GM12878 (cell line): ENCODE measurements around the gene ZDHHC17. TPM values are rescaled to one million over a fixed set of nuclear protein-coding genes. Genes with fewer than 3 reads are reported as not detected.

Experiments used
- ATAC-seq: fragments of 200-7000 bp; cut with Tn5 transposase; 3 replicates; pipeline ENCODE4 v1.9.1; 2020; ENCODE audit warnings: mild to moderate bottlenecking, moderate library complexity
- BruUV-seq: library from RNA; stranded (reverse); fragments of 400-500 nt; replicated peaks from 2 replicates; lab custom pipeline; 2021; lab: Mats Ljungman, UMichigan
- CTCF ChIA-PET: fragments of 300-600 bp; sonication (Branson Sonifier 250); formaldehyde crosslinking; extraction: SDS; loops from one replicate; lab custom pipeline; 2021; ENCODE audit warnings: inconsistent platforms; lab: Yijun Ruan, JAX
- POLR2A ChIA-PET: fragments of 350-600 bp; formaldehyde crosslinking; extraction: SDS; loops from one replicate; lab custom pipeline; 2021; ENCODE audit warnings: inconsistent platforms; lab: Charles Lee
- RAD21 ChIA-PET: fragments of 300-600 bp; sonication (Branson Sonifier 250); formaldehyde crosslinking; loops from one replicate; lab custom pipeline; 2023; ENCODE audit warnings: antibody characterized with exemption; ENCODE audit not compliant: unreplicated experiment; lab: Charles Lee
- SMC1A ChIA-PET: fragments of 300-600 bp; sonication (Branson Sonifier 250); formaldehyde crosslinking; loops from one replicate; lab custom pipeline; 2023; ENCODE audit not compliant: unreplicated experiment, uncharacterized antibody; lab: Charles Lee
- DNase-seq: peaks from one replicate; pipeline ENCODE4 v3.0.0-alpha.2; 2011; ENCODE audit warnings: low read depth, low spot score
- FAIRE-seq: peaks from 3 replicates; lab custom pipeline; 2011; peaks lifted over from hg19 to GRCh38; lab: Jason Lieb, UNC
- H2AFZ ChIP-seq: 2 replicates; pipeline ENCODE4 v1.6.0; 2011; ENCODE audit warnings: low read depth, low read length, control low read depth; ENCODE audit not compliant: control insufficient read depth
- H3K27ac ChIP-seq: 2 replicates; pipeline ENCODE4 v1.5.1; 2011; ENCODE audit warnings: control low read depth; ENCODE audit not compliant: control insufficient read depth, insufficient read depth
- H3K27me3 ChIP-seq, 2 experiments: replicated peaks in 1 of 2; 2 replicates each; pipeline versions ENCODE4 v1.6.0 to v1.6.1; 2011; ENCODE audit warnings: low read length in 1 of 2; ENCODE audit not compliant: control insufficient read depth in 2 of 2, insufficient read depth in 2 of 2
- H3K36me3 ChIP-seq, 2 experiments: 2 replicates each; pipeline ENCODE4 v1.5.1; 2011; ENCODE audit warnings: low read length in 1 of 2; ENCODE audit not compliant: control insufficient read depth in 2 of 2, insufficient read depth in 2 of 2
- H3K4me1 ChIP-seq: 2 replicates; pipeline ENCODE4 v1.6.1; 2011; ENCODE audit warnings: mild to moderate bottlenecking, low read length, moderate library complexity, mixed read lengths; ENCODE audit not compliant: control insufficient read depth, insufficient read depth
- H3K4me2 ChIP-seq: 2 replicates; pipeline ENCODE4 v1.6.0; 2011; ENCODE audit warnings: control low read depth; ENCODE audit not compliant: control insufficient read depth, insufficient read depth
- H3K4me3 ChIP-seq: fragments of 200-600 bp; sonication (generic); 2 replicates; pipeline ENCODE4 v1.5.1; 2016
- H3K79me2 ChIP-seq: 2 replicates; pipeline ENCODE4 v1.6.0; 2011; ENCODE audit warnings: low read length; ENCODE audit not compliant: control insufficient read depth, insufficient read depth
- H3K9ac ChIP-seq: 2 replicates; pipeline ENCODE4 v1.8.0; 2011; ENCODE audit warnings: low read length, control low read depth, mixed read lengths; ENCODE audit not compliant: control insufficient read depth, insufficient read depth
- H3K9me3 ChIP-seq: replicated peaks from 3 replicates; pipeline ENCODE4 v1.5.1; 2011; ENCODE audit warnings: mild to moderate bottlenecking, low read length; ENCODE audit not compliant: control insufficient read depth, insufficient read depth
- H4K20me1 ChIP-seq: 2 replicates; pipeline ENCODE4 v1.6.0; 2011; ENCODE audit not compliant: control insufficient read depth, insufficient read depth
- CHD4 ChIP-seq: fragments of 200-600 bp; sonication (generic); IDR thresholded peaks from 2 replicates; pipeline ENCODE4 v1.6.1; 2016; ENCODE audit warnings: mild to moderate bottlenecking
- CREB1 ChIP-seq: IDR thresholded peaks from 2 replicates; pipeline ENCODE4 v1.6.1; 2012; ENCODE audit warnings: low read depth, mild to moderate bottlenecking, inconsistent platforms
- EED ChIP-seq: sonication (generic); IDR thresholded peaks from 2 replicates; pipeline ENCODE4 v1.6.1; 2016; ENCODE audit warnings: antibody characterized with exemption, low read depth
- HDAC6 ChIP-seq: fragments of 200-600 bp; sonication (generic); IDR thresholded peaks from one replicate; pipeline ENCODE4 v1.8.0; 2017; ENCODE audit warnings: antibody characterized with exemption; ENCODE audit not compliant: unreplicated experiment
- IRF3 ChIP-seq: fragments of 450-650 bp; IDR thresholded peaks from 2 replicates; pipeline ENCODE4 v1.6.1; 2014; ENCODE audit warnings: mild to moderate bottlenecking
- LARP7 ChIP-seq: fragments of 450-650 bp; IDR thresholded peaks from 2 replicates; pipeline ENCODE4 v1.6.1; 2017; ENCODE audit warnings: mild to moderate bottlenecking
- MAX ChIP-seq: IDR thresholded peaks from 2 replicates; pipeline ENCODE4 v1.6.1; 2012; ENCODE audit warnings: low read depth, low read length, improper control_type of control experiment
- MYC ChIP-seq: IDR thresholded peaks from 2 replicates; pipeline ENCODE4 v1.6.1; 2011; ENCODE audit warnings: mild to moderate bottlenecking, low read length, moderate library complexity, inconsistent platforms; ENCODE audit not compliant: insufficient read depth, insufficient replicate concordance, insufficient read length, severe bottlenecking
- PML ChIP-seq: IDR thresholded peaks from 2 replicates; pipeline ENCODE4 v1.6.1; 2012; ENCODE audit warnings: low read length, inconsistent platforms
- POU2F2 ChIP-seq: IDR thresholded peaks from 3 replicates; pipeline ENCODE4 v1.6.1; 2011; ENCODE audit warnings: low read depth, mild to moderate bottlenecking, low read length, borderline replicate concordance
- RAD21 ChIP-seq: IDR thresholded peaks from 2 replicates; pipeline ENCODE4 v1.6.1; 2011; ENCODE audit warnings: mild to moderate bottlenecking, low read depth, low read length, moderate library complexity; ENCODE audit not compliant: insufficient read depth
- RFX5 ChIP-seq: IDR thresholded peaks from 2 replicates; pipeline ENCODE4 v1.6.1; 2011; ENCODE audit warnings: low read depth, low read length, improper control_type of control experiment
- SRF ChIP-seq, 2 experiments: IDR thresholded peaks; 2 replicates each; pipeline ENCODE4 v1.6.1; 2011; ENCODE audit warnings: low read depth in 2 of 2, low read length in 2 of 2, mild to moderate bottlenecking in 1 of 2, moderate library complexity in 1 of 2
- USF1 ChIP-seq: IDR thresholded peaks from 2 replicates; pipeline ENCODE4 v1.6.1; 2011; ENCODE audit warnings: borderline replicate concordance, low read depth, mild to moderate bottlenecking, moderate library complexity, mixed read lengths, low read length; ENCODE audit not compliant: insufficient read depth; ENCODE audit errors: extremely low read length
- USF2 ChIP-seq: IDR thresholded peaks from 2 replicates; pipeline ENCODE4 v1.6.1; 2011; ENCODE audit warnings: low read depth, low read length, improper control_type of control experiment, borderline replicate concordance
- ZNF384 ChIP-seq: IDR thresholded peaks from 2 replicates; pipeline ENCODE4 v1.6.1; 2012; ENCODE audit warnings: low read depth, mild to moderate bottlenecking, low read length, improper control_type of control experiment, borderline replicate concordance
- WGBS: methylation state at CpG from one replicate; pipeline ENCODE4 v1.1.6; 2016; ENCODE audit warnings: low lambda C conversion rate; ENCODE audit not compliant: insufficient replicate concordance, insufficient coverage; ENCODE audit errors: missing lambda C conversion rate; 5-methylcytosine and 5-hydroxymethylcytosine counted together
- in situ Hi-C: fragments of 300-500 bp; cut with MboI; formaldehyde crosslinking; loops from 9 replicates; pipeline ENCODE4 v1.14.3; 2018; ENCODE audit warnings: mixed read lengths
- intact Hi-C: fragments of 100-400 bp; cut with micrococcal nuclease; formaldehyde crosslinking; loops from one replicate; pipeline ENCODE4 v1.14.2; 2022; ENCODE audit not compliant: unreplicated experiment
- polyA plus RNA-seq, 11 experiments: library from polyadenylated mRNA; depleted of rRNA in 4 of 11; unstranded in 6 of 11; stranded (reverse) in 5 of 11; fragments of >200 nt; fragmentation: Nextera tagmentation in 4 of 11; fragmentation: Illumina TruSeq in 1 of 11; extraction: Ambion mirVana in 4 of 11; extraction: Trizol in 1 of 11; gene quantifications; 1 replicate in 1 of 11; 2 replicates in 10 of 11; pipeline versions ENCODE4 v1.2.1 to v1.2.3, GENCODE V29; 2011 to 2016; ENCODE audit warnings: inconsistent platforms in 2 of 11, missing spikeins in 2 of 11, low read depth in 1 of 11
- total RNA-seq, 4 experiments: library from RNA; depleted of rRNA in 3 of 4; stranded (reverse); fragments of >200 nt in 3 of 4; fragmentation: Illumina TruSeq in 1 of 4; extraction: Trizol in 1 of 4; gene quantifications; 2 replicates each; pipeline versions ENCODE4 v1.2.1 to v1.2.3, GENCODE V29; 2013 to 2021

The ZDHHC17 gene
- total and polyA plus RNA-seq, 10 of the 15 experiments (the other 5 are each of a cell fraction or from before 2014, with no cell fraction given): 4.3 to 50.0 (median 19.3) TPM

GRCh38 chr12:76871742-76872141, 107.8 kb downstream of the ZDHHC17 start:
- no peak for DNase-seq
- in situ Hi-C loops: no loop called here
- POLR2A ChIA-PET: no interaction called here
- no peak for TF ChIP-seq POU2F2
- TF ChIP-seq, all 136 proteins: peak for 0
- ChIA-PET RAD21 (no interaction called here), CTCF (interaction anchor here (0.6 kb wide), 1 partner anchor 1784 kb away, joined by 3 read pairs; no protein-coding TSS in a partner anchor), SMC1A (no interaction called here)
- no peak overlapping the region for H2AFZ ChIP-seq
- no peak for FAIRE-seq
- no peaks in the 10 kb centered on the region for H3K36me3 ChIP-seq
- H3K9ac ChIP-seq: no peak overlapping the region
- H3K27me3 ChIP-seq: no peaks in the 10 kb centered on the region
- no peak overlapping the region for H3K4me2 ChIP-seq
- 100% methylated on average over 1 of the region's 3 CpGs for WGBS
- no peak overlapping the region for H3K27ac ChIP-seq
- H4K20me1 ChIP-seq: no peaks in the 10 kb centered on the region
- H3K79me2 ChIP-seq: no peaks in the 10 kb centered on the region
- no peak overlapping the region for H3K4me3 ChIP-seq
- H3K4me1 ChIP-seq: no peaks in the 10 kb centered on the region
- intact Hi-C loops: no loop called here
- no peak for ATAC-seq
- BruUV-seq: no TSS peak
- no peaks in the 10 kb centered on the region for H3K9me3 ChIP-seq

- ChIA-PET CTCF (interaction anchor here (1.2 to 1.4 kb wide), 2 partner anchors 20 to 139 kb away, joined by 3 to 5 read pairs; no protein-coding TSS in a partner anchor), RAD21 (no interaction called here), POLR2A (no interaction called here), SMC1A (no interaction called here)
- Histone ChIP-seq H3K9me3 (no peaks in the 10 kb centered on the region), H4K20me1 (no peaks in the 10 kb centered on the region), H3K27me3 (no peaks in the 10 kb centered on the region), H2AFZ (no peak overlapping the region), H3K27ac (no peak overlapping the region), H3K4me2 (no peak overlapping the region), H3K9ac (no peak overlapping the region), H3K36me3 (no peaks in the 10 kb centered on the region), H3K79me2 (no peaks in the 10 kb centered on the region), H3K4me1 (no peaks in the 10 kb centered on the region), H3K4me3 (no peak overlapping the region)
- DNase-seq (no peak), FAIRE-seq (no peak), ATAC-seq (no peak)
- 54% methylated on average over 5 of the region's 5 CpGs for WGBS
- intact Hi-C loops: no loop called here
- BruUV-seq: no TSS peak
- in situ Hi-C loops: no loop called here
- TF ChIP-seq EED (no peak), CREB1 (no peak), IRF3 (no peak), SRF (IDR thresholded peaks at IDR 0.05; ENCODE audit: low read depth in 2 of 2, low read length in 2 of 2) (no peak), MYC (no peak), RFX5 (no peak), HDAC6 (no peak), LARP7 (no peak), ZNF384 (no peak), PML (no peak), USF2 (no peak), CHD4 (no peak), USF1 (no peak), RAD21 (no peak), MAX (no peak)
Measured at GRCh38 chr12:76872415-76872814, 108.5 kb downstream of the ZDHHC17 start.
